Non-pigmented ciliary epithelial cell (primary cell): ENCODE measurements around the gene PIK3R1.
"Not testable (repeated sequence)": the region's sequence is repeated elsewhere in the genome, so short reads cannot be mapped to it uniquely, and the experiment has no call there.

ENCODE experiments used
- DNase-seq: peaks from one replicate; pipeline ENCODE4 v3.0.0-alpha.2; 2010; ENCODE audit warnings: low read depth

The PIK3R1 gene

DNA sequence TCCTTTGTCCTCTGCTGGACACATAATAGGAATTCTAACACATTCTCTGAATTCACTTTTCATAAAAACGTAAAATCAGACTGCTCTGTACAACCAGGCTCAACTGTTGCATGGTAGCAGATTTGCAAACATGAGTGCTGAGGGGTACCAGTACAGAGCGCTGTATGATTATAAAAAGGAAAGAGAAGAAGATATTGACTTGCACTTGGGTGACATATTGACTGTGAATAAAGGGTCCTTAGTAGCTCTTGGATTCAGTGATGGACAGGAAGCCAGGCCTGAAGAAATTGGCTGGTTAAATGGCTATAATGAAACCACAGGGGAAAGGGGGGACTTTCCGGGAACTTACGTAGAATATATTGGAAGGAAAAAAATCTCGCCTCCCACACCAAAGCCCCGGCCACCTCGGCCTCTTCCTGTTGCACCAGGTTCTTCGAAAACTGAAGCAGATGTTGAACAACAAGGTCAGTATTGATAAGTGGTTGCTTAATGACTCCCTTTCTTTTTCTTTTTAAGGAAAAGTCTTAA is 11.1 kb downstream of the PIK3R1 start:
- no peak for DNase-seq

DNA sequence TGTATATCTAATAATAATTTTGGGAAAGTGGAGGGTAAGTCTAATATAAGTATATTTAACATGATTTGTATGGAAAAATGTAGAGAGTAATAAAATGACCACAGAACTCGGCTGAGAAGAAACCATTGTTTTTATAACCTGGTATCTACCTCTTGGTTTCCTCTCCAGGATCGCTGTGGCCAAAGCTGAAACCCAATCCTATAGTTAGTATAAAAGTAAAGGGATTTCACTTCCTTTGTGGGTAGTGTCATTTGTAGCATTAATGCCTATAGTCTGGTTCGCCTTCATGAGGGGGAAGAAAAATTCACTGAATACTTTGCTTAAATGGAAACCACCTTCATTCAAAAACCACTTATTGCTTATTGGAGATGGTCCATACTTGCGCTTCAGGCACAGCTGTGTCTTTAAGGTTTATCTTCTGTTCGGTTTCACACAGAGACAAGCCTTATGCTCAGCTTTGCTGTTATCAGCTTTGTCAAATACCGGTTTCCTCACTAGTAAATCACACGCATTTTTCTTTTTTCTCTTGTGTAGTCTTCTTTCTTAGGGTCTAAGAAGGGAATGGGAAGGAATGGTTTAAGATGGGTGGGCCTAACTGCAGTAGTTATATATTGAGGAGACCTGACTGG is 12.1 kb downstream of the PIK3R1 start:
- DNase-seq, result no peak

DNA sequence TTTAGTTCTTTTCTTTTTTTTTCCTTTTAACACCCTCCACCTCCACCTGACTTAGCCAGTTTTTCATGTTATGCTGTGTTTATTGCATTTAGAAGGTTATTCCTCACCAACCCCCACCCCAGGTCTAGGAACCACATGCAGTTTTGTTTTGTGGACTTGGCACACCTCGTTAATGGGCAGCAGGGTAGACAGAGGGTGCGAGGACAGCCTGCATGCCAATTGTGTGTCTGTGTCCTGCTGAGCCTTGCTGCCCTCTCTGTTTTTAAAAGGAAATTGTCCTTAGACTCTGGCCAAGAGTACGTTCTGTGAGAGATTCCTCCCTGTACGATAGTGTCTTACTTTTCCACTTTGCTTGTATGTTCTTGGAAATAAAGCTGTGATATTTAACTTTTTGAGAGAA is 13.9 kb downstream of the PIK3R1 start:
- DNase-seq, result no peak

DNA sequence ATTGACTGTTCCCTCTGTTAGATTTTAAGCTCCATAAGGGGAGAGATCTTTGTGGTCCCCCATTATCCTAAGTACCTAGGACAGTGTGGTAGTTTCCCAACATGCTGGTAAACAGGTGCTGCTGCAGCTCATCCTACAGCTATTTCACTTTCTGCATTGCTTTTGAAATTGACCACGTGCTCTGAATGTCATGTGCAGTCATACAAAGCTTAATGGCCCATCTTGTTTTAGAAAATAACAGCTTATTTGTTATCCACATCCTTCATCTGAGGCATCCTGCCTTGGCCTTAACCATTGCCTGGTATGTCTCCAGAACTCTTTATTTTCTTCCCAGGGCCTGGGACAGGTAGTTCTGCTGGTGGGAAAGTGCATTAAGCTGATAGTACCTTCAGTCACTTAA is 14.7 kb downstream of the PIK3R1 start:
- DNase-seq, result no peak

DNA sequence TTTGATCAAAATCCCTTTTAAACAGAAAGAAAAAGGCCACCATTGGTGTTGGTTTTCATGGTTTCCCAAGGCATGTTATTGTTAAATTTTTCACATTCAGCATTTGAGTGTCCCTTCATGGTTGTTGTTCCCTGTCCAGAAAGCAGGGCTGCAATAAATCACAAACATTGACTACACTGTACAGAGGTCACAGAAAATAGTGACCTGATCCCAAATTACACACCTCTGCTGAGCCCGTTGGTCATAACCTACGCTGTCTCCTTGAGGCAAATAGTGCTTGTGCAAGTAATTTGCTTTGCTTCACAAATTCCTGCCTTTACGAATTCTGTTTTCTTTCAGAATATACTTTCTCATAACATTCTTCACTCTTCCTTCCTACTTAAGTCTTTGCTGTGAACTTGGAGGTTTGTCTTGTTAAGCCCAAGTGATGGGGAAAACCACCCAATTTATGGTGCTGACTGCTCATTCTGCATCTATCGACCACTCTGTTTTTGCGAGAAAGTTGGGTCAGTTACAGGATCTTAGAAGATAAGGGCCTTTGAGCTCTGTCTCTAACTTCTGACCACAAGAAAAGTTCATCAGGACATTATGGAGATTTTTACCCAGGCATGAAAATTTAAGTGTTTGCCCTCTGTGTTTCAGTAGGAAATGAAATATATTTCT is 16.0 kb downstream of the PIK3R1 start:
- no peak for DNase-seq

DNA sequence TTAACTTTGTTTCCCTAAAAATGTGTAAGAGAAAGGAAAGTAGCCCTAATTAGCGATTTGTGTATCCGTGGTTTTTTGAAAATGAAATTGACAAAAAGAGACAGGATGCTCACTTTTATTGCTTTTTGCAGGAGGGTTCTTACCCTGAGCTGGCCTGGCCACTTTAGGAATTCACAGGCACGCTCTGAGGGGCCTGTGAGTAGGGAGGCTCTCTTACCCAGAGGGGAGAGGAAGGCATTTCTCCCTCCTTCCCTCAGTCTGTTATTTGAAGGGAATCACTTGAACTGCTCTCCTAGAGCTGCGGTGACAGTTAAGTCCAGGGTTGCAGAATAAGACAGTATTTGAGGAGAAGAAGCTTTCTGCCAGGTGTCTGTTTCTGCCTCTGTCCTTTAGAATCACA is 16.7 kb downstream of the PIK3R1 start:
- DNase-seq, result no peak

DNA sequence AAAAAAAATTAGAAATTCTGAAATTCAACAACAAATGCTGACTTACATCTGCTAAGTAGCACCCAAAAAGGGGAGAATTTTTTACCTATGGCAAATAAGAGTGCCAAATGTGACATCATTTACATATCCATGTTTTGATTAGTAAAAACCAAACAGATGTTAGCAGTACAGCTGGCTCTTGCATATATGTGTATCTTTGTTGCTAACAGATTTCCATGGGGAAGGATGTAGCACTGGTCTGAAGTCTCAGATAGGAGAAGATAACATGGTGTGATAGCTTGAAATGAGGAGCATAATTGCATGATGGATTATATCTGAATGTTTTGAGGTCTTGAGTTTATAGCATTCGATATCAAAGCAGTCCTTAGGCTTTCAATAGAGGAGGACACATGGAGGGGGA is 17.5 kb downstream of the PIK3R1 start:
- DNase-seq, result no peak

DNA sequence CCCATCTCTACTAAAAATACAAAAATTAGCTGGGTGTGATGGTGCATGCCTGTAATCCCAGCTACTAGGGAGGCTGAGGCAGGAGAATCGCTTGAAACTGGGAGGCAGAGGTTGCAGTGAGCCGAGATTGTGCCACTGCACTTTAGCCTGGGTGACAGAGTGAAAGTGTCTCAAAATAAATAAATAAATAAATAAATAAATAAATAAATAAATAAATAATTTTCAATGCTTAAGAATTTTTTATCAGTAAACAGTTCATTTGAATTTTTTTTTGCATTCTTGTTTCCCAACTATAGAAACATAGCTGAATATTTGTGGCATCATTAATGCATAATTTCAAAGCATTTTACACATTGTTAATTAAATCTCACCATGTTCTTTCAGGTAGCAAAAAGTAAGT is 19.7 kb downstream of the PIK3R1 start:
- DNase-seq, result not testable (repeated sequence)

DNA sequence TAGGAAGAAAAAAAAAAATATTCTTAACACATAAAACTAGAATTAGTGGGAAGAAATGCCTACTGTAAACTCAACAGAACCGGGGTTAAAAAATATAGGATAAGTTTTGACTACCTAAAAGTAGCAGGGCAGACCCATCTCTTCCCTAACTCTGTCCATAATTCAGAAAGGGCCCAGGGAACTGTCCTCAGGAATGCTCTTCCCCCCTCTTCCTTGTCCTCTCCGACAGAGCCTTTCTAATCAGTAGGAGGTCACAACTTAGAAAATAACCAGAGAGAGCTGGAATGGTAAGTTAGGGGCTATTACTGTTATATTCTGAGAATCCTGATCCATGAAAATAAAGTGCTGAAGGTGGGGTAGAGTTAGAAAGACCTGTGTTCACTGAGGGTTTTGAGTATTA is 22.2 kb downstream of the PIK3R1 start:
- no peak for DNase-seq

DNA sequence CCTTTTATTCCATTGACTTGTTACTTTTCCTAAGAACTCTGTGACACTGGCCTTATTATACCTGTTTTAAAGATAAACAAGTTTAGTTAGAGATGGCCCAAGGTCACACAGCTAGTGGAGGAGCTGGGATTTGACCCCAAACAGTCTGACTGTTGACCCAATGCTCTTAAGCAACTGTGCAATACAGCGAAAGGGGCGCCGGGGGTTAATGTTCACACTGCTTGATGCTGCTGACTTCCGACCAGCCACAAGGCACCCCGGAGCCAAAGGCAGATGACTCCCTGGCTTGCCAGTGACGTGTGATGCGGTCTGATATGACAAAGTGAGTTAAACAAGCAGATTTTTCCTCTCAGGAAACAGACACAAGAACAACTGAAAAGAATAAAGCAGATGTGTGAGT is 23.9 kb downstream of the PIK3R1 start:
- DNase-seq, result peak; percentile 66

DNA sequence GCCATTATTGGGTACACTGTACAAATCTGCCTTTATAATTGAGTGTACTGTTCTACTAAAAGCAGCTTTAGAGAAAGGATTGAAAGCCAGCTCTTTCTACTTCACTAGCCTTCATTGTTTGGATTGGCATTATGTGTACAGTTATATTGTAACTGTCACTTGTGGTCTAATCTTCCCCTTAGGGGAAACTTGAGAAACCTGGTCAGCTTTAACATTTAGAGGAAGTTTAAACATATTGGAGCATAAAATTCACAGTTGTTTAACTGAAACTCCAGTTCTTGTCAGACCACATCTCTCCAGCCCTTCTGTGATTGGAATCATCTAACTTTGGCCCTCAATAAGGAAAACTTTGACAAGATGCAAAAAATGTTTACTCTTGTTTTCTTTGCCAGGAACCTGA is 24.6 kb downstream of the PIK3R1 start:
- no peak for DNase-seq

DNA sequence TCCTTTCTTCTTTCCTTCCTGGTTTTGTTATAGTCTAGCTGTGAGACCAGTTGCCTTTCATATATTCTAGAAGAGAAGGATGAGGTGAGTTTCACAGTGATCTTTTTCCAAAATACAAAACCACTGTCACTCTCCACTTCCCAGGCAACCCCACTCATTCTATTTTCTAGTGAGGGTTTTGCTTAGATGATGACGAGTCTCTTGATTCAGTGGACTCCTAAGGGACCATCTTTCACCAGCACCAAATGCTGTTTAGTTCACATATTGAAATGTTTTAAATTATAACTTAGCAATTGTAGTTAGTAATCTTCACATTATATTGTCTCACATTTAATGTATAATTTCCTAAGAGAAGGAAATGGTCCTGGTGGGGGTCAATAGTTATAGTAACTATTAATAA is 25.2 kb downstream of the PIK3R1 start:
- no peak for DNase-seq

DNA sequence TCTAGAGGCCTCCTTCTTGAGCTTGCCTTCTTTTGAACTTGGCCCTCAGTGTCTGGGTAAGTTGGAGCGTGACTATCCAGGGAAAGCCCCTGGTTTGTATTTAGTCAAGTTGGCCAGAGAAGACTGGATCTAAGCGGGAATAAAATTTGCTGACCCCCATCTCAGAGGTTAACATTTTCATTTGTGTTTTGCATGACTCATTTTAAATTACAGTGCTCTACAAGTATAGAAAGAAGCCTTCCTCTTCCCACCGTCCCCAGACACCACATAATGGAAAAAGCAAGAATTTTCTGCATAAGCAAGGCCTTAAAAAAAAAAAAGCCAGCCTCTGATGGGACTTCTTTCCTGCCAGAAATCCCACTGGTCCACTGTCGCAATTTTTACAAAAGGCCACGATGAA is 27.2 kb downstream of the PIK3R1 start:
- DNase-seq, result no peak

DNA sequence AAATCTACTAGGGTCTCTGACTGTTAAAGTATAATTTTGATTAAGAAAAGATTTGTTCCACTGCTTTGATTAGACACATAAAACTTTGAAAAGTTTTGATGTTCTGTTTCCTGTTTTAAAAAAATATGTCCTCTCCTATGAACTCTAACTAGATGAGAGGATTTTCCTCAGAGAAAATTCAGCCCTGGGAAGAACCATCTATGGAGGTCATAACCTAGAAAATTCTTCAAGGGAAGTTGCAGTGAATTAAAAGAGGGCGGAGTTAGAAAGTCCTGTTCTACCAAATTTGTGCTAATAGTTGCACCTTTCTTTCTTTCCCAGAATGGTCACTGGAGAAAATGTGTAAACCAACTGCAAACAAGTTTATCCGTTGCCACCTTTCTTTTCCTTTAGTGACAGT is 27.7 kb downstream of the PIK3R1 start:
- no peak for DNase-seq

DNA sequence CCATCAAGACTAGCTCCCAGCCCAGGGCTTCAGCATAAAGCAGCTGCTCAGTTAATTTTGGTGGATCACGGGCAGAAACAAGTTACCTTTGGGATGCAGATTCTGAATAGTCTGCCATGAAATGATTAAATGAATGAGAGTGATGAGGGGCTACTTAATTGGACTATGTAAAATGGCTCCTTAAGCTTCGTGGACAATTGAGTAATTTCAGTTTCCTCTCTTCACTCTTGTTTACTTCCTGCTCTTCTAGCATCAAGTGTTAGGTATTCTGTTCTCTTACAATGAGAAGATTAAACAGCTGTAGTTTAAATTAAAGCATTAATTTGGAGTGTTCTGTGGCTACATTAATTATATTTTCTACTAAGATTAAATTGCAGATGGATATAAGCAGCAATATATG is 28.1 kb downstream of the PIK3R1 start:
- DNase-seq, result no peak

DNA sequence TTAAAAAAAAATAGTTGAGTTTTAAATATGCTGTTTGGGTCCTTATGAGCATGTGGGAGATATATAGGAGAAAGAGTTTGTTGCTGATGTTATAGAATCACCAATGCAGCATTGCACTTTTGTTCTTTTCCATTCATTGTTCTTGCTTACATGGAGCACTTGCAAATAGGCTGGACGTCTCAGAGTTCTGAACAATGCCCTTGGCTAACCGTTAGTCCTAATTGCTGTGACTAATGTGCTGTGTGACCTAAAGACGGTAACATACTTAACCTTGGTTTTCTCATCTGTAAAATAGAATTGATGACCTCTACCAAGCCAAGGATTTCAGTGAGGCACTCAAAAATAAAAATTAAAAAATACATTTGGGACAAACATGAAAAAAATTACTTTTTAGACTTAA is 29.8 kb downstream of the PIK3R1 start:
- DNase-seq, result no peak

DNA sequence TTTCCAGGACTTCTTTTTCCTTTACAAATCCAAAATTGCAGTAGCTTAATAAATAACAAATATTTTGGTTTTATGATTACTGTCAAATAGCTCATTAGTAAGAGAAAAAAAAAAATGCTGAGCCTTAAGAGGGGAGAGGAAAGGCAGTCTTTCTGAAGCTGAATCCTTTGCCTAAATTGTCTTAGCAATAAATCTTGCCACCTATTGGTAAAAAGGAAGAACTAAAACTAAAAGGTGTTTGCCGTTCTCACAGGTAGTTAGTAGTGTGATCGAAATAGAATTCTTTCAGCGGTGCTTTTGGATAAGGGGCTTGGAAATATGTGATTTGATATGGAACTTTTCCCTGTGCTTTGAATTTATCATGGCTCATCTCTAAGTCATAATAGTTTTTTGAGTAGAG is 31.2 kb downstream of the PIK3R1 start:
- no peak for DNase-seq

DNA sequence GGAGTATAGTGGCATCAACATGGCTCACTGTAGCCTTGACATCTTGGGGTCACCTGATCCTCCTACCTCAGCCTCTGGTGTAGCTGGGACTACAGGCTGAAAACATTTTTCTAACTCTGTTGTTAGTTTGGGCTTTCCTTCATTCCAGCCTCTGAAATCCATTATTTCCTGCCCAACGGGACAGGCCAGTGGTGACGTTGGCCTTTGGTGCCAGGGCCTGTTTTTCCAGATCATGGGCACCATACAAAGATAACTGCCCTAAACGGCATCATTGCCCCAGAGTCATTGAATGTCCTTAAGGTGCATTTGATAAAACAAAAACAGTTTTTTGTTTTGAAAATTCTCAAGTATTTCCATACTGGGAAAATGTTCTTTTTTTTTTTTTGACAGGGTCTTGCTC is 32.1 kb downstream of the PIK3R1 start:
- DNase-seq, result no peak

DNA sequence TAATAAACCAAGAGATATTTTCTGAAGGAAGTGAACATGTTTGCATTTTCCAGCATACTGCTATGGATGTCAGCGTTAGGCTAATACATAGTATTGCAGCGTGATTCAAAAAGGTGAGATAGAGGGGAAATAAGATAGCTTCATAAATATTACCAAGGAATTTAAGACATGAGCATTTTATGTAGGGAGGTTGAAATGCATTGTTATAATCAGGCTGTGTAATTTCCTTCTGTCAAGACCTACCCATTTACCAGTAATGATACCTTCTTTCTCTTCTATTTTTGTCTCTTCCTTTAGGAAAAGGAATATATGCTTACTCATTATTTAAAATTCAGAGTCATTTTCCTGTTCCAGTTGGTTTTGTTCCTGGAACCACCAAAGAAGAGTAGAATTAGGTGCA is 33.3 kb downstream of the PIK3R1 start:
- no peak for DNase-seq

DNA sequence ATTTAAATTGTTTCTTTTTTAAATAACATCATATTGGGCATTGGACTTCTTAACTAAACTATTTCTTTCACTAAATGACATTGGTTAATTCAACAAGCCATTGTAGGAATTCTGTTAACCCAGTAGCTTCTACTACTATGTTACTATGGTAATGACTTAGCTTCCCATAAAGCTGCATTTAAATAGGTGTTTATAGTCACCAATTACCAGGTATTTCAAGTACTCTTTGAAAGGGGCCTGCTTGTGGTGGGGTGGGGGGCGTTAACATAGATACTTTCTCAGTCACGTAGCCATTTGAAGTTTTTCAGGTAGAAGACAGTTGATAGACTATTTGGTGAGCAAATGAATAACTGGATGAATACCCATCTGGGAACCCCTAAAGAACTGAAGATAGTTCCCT is 34.0 kb downstream of the PIK3R1 start:
- no peak for DNase-seq

DNA sequence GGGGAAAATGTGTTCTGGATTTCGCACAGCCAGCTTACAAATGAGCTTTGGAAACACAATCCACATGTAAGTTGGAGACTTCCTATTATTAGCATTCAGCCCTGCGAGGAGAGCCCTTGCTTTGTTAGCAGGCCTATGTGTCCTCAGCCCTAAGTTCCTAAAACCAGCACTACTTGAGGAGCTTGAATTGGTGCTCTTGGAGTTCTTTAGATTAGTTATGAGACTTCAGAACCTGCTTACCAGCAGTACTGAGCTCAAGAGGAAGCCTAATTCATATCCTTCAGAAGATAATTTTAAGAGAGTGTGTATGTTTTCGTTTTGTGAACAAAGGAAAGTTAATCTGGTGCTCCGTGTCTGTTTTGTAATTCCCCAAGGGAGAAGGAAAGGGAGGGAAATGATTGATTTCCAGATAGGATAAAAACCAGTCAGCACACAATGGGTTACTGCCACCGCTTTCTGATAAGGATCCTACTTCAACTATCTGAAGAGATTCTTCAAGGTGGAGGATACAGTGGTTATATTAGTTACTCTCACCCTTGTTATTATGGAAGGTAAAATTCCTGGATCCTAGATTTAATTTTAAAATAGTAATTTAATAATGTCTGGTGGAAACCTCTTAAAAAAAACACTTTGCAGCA is 35.2 kb downstream of the PIK3R1 start:
- DNase-seq, result no peak

DNA sequence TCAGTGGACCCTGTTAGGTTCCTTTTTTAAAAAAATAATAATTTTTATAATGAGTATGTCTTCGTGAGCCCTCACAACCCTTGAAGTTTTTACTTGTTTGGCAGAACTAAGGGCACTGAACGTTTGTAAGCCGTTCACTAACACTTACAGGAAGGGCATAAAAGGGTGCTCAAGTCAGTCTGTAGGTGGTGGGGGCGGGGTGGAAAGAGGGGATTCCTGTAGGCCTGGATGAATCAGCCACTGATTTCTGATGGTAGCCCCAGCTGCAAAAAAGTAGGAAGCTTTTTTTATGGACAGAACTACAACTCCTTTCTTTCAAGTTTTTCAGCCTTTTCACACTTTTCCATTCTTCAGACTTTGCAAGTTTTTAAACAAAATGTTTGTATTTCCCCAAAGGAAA is 35.8 kb downstream of the PIK3R1 start:
- DNase-seq, result no peak

DNA sequence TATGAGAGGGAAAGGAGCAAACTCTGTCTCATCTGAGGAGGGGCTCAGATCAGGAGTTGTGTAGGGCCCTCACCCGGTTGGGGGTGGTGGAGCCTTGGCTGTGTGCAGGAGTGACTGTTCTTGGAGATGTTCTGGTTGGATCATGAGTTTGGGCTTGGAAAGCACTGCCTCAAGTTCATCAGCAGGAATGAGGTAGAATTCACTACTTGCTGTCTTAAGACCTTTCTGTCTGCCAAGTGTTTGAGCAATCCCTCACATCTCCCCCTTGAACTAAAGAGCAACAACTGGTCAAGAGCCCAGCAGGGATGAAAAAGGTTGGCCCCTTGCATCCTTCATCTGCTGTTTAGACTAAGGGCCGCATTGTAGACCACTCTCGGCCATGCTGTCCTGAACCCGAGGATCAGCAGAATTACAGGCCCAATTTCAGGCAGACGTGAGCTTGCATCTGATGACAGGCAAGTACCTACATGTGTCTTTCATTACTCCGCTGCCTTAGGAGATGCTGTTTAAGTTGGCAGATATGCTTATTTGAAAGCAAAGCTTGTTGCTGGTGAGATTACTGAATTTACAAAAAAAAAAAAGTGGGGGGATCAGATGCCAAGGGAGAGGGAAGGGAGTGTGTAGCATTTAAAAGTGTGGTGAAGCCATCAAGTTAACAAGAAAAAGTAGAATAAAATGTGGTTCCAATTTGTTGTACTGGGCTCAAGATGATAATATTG is 36.4 kb downstream of the PIK3R1 start:
- no peak for DNase-seq
